Measurements from ENCODE around the gene ALKBH4.

ALKBH4 gene

DNA sequence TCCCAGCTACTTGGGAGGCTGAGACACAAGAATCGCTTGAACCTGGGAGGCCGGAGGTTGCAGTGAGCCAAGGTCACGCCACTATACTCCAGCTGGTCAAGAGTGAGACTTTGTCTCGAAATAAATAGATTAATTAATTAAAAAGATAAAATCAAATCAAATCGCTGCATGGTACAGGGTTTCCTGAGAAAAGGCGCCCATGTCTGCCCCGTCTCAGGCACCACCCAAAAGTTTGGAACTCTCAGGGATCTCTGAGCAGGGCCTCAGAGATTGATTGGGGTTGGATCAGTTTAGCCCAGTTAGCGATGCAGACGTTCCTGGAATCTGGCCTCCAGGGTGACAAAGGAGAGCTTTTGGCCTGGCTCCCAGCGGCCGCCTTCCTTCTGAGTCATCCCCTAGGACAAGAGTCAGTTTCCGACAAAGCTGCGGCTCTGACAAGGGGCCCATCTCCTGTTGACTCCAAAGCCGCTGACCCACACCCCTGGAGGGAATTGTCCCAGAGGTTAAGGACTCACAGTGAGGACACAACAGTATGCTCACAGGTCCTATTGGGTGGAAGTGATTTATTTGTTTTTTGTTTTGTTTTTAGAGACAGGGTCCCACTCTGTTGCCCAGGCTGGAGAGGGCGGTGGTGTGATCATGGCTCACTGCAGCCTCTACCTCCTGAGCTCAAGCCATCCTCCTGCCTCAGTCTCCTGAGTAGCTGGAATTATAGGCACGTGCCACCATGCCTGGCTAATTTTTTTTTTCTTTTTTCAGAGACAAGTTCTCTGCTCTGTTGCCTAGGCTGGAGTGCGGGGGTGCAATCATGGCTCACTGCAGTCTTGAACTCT lies 24.5 kb downstream of the ALKBH4 start:
- no peak for DNase-seq

DNA sequence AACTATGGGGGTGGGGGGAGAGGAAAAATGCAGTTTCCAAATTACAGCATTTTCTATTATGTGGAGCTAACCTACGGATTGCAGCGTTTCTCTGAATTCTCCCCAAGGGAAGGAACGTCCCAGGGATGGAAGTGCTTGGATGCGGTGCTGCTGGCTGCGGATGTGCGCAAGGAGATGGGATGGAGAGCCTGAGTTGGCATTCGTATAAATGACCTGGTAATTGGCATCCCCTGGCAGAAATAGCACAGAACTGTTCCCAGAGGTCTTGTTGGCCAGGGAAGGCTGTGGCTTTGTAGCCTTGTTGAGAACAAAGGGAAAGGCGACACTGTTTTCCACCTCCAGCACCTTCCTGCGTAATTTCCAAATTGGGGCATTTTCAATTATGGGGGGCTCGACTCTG lies 28.5 kb downstream of the ALKBH4 start:
- intact Hi-C loops (cut with DNase I): no loop called here

More for the DNA sequence above, 24.5 kb downstream of the ALKBH4 start:
- intact Hi-C loops (cut with DNase I): no loop called here

DNA sequence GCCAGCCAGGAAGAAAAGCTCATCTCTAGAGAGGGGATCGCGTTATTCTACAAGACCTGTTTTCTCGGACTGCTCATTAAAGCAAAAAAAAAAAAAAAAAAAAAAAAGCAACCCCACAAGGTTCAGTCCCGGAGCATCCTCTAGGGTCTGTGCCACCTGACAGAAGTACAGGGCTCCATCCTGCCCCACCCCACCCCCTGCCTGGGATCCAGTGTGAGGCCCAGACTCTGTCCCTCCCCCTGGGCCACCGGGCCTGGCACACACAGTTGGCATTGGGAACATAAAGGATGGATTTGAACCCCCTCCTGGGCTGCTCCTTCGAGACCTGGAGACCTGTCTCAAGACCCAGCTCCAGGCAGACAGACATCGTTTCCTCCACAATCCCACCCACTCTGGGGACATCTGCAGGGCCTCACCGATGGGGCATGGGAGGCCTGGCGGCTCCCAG lies 30.6 kb downstream of the ALKBH4 start:
- peak in 2 of 42 donors; percentile 27 to 49 for DNase-seq
- intact Hi-C loops (cut with DNase I): no loop called here

More for the DNA sequence above, 28.5 kb downstream of the ALKBH4 start:
- DNase-seq: no peak

DNA sequence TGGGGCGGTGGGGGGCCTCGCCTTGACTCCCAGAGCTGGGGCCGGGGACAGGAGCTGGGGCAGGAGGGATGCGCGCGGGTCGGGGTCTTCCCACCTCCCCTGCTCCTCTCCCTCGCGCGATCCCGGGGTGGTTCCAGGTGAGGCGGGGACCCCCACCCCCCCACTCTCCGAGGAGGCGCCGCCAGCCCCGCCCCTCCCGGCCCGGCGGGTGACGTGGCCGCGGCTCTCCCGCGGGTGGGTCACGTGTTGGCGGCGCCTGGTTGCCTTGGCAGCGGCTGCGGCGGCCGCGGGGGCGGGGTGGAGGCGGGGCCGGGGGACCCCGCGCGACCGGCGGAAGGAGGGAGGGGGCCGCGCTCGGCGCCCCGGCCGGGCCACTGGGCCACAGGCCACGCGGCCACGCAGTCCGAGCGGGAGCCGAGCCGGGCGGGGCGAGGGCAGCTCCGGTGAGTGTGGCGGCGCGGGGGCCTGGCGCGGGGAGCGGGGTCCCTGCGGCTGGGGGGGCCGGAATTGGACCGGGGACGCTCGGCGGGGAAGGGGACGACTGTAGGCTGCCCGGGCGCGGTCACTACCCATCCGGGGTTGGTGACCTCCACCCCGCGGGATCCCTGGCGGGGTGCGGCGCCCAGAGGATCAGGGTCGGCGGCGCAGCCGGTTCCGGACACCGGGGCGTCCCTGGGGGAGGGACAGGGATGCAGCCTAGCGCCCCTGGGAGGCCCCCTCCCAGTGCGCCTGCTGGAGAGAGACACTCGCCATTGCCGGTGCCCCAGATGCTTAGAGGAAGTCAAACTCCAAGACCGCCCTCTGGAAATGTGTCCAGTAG lies 31.2 kb downstream of the ALKBH4 start, which contains the start of gene ORAI2:
Gene ORAI2, plus strand, starts transcription at position 357 of the 820 bp plus-strand sequence. CDS start 5,382 bp downstream, outside the sequence.
- DNase-seq: peak; percentile 42 to 96 (median 90)
- intact Hi-C loops (cut with DNase I): loop anchor here (2.0 kb wide), 1 partner anchor 37 kb away; the partner anchor contains the start of gene PRKRIP1

DNA sequence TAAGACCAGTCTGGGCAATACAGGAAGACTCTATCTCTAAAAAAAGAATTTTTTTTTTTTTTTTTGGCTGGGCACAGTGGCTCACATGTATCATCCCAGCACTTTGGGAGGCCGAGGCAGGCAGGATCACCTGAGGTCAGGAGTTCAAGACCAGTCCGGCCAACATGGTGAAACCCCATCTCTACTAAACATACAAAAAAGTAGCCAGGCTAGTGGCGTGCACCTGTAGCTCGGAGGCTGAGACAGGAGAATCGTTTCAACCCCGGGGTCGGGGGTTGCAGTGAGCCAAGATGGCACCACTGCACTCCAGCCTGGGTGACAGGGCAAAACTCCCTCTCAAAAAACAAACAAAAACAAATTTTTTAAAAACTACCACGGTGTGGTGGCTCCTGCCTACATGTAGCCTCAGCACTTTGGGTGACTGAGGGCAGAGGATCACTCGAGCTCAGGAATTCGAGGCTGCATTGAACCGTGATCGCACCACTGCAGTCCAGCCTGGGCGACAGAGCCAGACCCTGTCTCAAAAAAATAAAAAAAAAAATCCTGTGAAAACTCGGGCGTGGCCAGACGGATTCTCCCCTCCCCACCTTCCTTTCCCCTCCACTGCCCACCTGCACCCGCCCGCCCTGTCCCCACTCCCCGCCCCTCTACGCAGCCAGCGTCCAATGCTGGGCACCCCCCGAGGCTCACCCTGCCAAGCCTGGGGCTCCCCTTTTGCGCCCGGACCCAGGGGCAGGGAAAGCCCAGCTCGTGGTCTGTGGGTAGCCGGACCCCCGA lies 32.0 kb downstream of the ALKBH4 start:
- intact Hi-C loops (cut with DNase I): loop anchor here (2.0 kb wide), 1 partner anchor 36 kb away; the partner anchor contains the start of gene PRKRIP1
- DNase-seq: no peak

DNA sequence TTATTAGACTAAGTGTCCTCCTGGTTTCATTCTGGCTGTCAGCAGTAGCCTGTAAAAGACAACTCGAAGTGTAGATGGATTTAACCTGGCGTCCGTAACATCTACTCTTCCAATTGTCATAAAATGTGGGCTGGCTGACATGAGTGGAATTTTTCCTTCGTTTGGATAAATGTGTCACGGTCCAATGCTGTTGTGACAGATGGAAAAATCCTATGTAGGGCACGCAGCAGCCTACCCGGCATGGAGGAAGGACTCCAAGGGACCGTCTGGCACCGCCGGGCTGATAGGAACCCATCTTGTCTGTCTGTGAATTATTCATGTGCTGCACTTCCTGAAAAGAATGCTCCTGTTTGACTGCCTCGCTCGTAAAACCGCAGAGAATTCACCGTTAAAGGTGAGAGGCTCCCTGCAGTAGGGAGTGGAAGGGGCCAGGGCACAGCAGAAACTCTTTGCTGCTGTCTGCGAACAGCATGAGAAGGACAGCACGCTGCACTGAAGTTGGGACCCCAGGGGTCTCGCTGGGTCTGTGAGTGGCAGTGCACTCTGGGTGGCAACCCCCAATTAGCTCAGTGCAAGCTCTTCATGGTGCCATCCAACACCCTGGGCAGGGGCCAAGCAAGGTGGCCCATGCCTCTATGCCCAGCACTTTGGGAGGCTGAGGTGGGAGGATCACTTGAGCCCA lies 32.9 kb downstream of the ALKBH4 start:
- DNase-seq: peak in 19 of 42 donors; percentile 16 to 74 (median 49)
- intact Hi-C loops (cut with DNase I): loop anchor here (2.0 kb wide), 1 partner anchor 35 kb away; the partner anchor contains the start of gene PRKRIP1

DNA sequence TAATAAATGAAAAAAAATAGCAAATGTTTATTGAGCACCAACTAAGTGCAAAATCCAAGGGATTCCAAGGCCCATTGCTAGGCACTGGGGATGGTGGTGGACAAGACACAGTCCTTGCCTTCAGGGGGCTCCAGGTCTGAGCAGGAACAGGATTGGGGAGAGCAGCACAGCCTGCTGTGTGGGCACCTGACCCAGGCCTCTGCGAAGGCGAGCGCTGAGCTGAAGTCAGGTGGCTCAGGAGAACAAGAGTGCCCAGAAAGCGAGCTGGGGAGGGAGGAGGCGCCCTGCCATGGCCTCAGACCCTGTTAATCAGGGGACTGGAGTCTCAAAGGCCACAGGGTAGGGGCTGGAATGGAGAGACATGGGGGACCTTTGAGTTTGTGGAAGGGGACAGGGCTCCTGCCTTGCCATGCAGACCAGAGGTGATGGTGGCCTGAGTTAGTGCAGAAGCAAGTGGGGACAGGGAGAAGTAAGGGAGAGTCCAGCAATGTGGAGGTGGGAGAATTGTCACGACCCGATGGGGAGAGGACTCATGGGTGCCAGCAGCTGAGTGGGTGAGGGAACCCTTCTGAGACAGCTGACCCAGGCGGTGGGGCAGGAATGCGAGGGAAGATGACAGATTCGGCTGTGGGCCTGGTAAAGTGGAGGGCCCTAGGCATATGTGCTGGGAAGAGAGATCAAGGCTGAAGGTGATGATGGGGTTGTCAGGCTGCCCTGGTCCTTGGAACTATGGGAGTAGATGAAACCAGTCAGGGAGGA lies 35.3 kb downstream of the ALKBH4 start:
- intact Hi-C loops (cut with DNase I): no loop called here
- no peak for DNase-seq

DNA sequence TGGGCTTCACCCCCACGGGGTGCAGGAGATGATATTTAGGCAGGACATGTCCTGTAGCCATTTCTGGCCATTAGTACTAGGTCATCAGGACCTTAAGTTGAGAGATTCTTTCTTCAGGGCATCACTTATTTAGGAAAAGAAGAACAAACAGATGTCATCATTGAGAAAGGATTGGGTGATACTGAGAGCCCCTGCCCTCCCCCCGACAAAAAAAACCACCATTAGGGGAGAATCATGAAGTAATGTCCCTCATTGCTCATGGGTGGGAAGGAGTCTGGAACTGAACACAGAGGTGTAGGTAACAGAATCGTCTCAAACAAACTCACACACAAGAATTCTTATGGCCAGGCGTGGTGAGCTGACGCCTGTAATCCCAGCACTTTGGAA lies 37.7 kb downstream of the ALKBH4 start:
- DNase-seq: no peak
- intact Hi-C loops (cut with DNase I): no loop called here

DNA sequence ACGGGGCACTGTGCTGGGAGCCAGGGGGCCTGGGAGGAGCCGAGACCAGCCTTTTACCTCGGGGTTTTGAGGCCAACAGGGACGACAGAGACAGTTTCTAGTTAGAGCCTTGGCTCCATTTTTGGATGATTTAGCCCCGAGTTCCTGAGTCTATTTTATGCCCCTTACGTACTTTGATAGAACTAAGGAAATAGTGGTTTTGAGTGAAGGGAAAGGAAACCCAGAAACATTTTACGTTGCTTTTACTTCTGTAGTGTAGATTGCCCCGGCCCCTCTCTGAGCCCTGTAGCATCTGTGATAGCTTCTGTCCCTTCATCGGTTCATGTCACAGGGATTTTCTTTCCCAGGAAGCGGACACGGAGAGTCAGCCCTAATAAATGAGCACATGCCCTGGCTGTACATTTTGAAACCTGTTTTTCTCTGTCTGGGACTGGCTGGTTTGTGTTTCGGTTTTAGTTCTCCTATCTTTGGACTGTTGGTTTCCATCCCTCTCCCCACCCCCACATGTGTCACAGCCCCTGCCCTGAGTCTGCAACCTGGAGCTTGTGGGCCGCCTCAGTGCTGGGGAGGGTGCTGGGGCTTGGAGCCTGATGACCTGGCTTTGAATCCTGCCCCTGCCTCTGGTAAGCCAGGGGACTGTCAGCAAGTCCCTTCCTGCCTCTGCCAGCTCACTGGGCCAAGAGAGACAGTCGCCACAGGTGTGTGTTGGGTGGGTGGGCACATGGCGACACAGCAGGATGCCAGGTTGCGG lies 38.2 kb downstream of the ALKBH4 start:
- peak in 3 of 42 donors; percentile 24 to 47 (median 35) for DNase-seq
- intact Hi-C loops (cut with DNase I): no loop called here

DNA sequence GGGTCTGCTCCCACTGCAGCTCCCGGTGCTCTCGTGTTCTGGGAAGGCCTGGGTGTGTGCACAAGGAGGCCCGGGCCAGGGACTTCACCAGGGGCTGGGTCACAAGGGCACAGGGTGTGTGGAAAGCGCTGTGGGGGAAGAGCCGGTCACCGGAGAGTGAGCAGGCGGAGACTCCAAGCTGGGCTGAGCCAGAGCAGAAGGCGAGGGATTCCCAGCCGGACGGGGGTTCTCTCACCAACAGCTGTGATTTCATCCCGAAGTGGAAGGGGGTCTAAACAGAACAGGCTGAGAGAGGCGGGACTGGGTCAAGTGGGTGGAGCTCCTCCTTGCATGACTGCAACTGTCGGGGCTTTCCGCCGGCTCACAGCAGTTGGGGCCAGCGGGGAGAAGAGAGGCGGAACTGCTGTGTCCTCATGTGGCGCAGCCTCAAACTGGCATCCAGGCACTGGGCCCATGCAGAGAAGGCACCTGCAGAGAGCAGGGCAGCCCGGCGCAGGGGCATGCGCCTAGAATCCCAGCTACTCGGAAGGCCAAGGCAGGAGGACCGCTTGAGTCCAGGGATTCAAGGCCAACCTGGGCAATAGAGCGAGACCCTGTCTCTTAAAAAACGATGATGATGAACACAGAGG lies 38.9 kb downstream of the ALKBH4 start:
- intact Hi-C loops (cut with DNase I): no loop called here
- DNase-seq: peak in 28 of 42 donors; percentile 7 to 65 (median 46)

DNA sequence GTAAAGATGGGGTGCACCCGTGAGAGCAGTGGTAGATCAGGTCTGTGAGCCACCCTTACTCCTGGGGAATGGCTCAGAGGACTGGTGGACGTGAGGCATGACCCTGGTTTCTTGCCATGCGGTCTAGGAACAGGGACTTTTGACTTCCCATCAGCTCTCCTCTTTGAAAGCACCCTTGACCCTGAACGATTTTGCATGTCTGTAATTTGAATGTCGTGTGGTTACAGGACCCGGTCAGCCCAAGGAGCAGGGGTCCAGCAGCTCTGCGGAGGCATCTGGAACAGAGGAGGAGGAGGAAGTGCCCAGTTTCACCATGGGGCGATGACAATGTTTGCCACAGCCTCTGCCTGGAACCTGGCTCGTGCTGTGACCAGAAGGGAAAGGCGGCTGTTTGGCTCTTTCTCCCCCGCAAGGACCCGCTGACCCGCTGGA lies 39.9 kb downstream of the ALKBH4 start:
- intact Hi-C loops (cut with DNase I): no loop called here
- DNase-seq: peak in 5 of 42 donors; percentile 22 to 49 (median 38)

DNA sequence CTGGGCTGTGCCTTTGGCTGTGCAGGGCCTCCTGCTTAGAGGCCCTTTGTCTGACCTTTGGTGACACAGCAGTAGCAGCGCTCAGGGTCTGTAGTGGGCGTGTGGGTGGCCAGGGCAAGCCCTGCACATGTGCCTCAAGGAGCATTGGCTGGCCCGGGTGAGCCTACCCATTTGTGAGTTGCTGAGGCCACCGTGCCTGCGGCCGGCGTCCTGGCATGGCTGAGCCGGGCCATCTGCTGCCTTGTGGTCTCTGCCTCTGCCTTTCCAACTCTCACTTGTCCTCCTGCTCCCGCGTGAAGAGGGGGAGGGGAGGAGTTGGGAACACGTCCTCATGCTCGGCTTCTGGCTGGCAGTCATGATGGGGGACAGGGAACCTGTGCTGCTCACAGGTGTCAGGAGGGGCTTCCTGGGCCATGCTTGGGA lies 40.5 kb downstream of the ALKBH4 start:
- DNase-seq: no peak
- intact Hi-C loops (cut with DNase I): no loop called here

DNA sequence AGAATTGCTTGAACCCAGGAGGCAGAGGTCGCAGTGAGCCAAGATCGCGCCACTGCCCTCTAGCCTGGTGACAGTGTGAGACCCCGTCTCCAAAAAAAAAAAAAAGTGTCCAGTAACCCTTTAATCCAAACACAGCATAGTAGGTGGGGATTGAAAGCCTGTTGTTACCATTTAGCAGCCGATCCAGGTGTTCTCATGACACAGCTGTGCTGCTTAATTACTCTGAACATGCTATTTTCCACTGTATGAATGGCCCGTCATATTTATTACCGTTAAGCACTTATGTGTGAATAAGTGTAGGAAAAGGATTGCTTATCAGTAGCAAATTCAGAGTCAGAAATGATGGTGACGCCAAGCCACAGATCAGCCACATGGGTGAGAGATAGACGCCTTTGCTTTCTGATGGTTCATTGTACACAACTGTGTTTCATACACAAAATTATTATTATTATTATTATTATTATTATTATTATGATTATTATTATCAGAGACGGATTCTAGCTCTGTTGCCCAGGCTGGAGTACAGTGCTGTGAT lies 42.9 kb downstream of the ALKBH4 start:
- intact Hi-C loops (cut with DNase I): no loop called here
- no peak for DNase-seq

DNA sequence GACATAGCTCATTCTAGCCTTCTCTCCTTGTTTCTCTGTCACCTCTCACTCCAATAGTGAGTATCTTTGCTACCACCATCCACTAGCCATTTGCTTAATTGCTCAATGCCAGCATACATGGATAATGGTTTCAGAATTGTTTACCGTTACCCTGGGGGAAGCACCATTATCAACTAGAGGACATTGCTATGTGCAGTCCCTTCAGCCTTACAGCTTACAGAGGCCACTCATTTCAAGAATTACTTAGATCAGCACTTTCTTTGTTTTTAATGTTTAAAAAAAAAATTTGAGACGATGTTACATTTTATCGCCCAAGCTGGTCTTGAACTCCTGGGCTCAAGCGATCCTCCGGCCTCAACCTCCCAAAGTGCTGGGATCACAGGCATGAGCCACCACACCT lies 46.1 kb downstream of the ALKBH4 start:
- no peak for DNase-seq
- intact Hi-C loops (cut with DNase I): no loop called here

DNA sequence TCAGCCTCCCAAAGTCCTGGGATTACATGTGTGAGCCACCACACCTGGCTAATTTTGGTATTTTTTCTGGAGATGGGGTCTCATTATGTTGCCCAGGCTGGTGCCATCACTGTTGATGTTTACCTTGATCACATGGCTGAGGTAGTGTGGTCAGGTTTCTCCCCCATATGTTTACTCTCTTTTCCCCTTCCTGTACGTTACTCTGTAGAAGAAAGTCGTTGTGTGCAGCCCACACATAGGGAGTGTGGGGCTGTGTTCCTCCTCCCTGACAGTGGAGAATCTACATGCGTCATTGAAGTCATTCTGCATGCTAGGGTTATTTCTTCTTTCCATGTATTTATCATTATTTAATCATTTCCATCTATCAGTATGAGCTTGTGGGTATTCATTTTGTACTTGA lies 47.6 kb downstream of the ALKBH4 start:
- peak in 2 of 42 donors; percentile 56 to 65 for DNase-seq
- intact Hi-C loops (cut with DNase I): no loop called here

DNA sequence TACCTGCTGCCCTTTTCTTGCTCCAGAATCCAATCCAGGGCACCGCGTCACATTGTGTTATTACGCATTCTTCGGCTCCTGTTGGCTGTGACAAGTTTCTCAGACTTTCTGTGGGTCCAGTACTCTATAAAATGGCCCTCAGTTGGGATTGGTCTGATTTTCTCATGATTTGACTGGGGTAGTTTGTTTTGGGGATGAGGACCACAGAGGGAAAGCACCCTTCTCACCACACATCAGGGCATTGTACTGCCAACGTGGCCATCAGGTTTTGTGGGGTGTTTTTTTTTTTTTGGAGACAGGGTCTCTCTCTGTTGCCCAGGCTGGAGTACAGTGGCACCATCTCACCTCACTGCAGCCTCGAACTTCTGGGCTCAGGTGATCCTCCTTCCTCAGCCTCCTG lies 48.3 kb downstream of the ALKBH4 start:
- intact Hi-C loops (cut with DNase I): no loop called here
- no peak for DNase-seq
